ENCODE measurements around the gene CRNKL1. TPM values are rescaled to one million over a fixed set of nuclear protein-coding genes. Genes with fewer than 3 reads are reported as not detected.

Gene CRNKL1
- polyA plus RNA-seq, 1 experiment, result 7.8 TPM

DNA sequence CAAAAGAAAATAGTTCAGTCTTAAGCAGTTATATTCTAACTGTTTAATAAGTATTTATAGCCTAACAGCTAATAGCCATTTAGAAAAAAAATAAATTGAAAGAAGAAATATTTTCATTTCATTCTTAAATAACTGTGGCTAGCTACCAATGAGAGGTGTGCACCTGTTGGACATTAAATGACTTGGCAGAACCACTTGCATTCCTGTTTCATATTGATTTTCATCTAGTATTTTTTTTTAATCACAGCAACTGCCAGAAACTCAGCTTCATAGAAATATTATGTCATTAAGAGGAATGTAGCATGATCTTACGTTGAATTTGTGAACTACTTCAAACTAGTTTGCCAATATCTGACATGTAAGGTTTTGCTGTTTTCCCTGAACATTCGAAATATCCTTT lies 25.0 kb downstream of the CRNKL1 start:
- Histone ChIP-seq H3K36me3 (ENCODE audit: control insufficient read depth, insufficient read depth, low read length) (peaks cover 2% of the 10 kb centered on the region), H3K27me3 (ENCODE audit: control insufficient read depth, insufficient read depth, low read length) (no peaks in the 10 kb centered on the region), H3K4me3 (ENCODE audit: low read depth, low read length) (no peak overlapping the region)
- TF ChIP-seq CTCF (IDR thresholded peaks at IDR 0.05; ENCODE audit: insufficient read depth, low read depth, low read length), result no peak
- POLR2A ChIA-PET, result no interaction called here
- no peak for DNase-seq (ENCODE audit: low read depth)
- CTCF ChIA-PET, result interaction anchor here (0.7 to 2.1 kb wide), 2 partner anchors 11 to 260 kb away, joined by 5 to 8 read pairs; partner anchors contain the start of gene NAA20

- ChIA-PET POLR2A (interaction anchor here (0.6 kb wide), 1 partner anchor 249 kb away, joined by 3 read pairs; no protein-coding TSS in a partner anchor), CTCF (no interaction called here)
- Histone ChIP-seq H3K36me3 (ENCODE audit: control insufficient read depth, insufficient read depth, low read length) (no peaks in the 10 kb centered on the region; the same call in 1 of the 2 replicates), H3K4me3 (ENCODE audit: low read depth, low read length) (no peak overlapping the region), H3K27me3 (ENCODE audit: control insufficient read depth, insufficient read depth, low read length) (no peaks in the 10 kb centered on the region)
- no peak for TF ChIP-seq CTCF (IDR thresholded peaks at IDR 0.05; ENCODE audit: insufficient read depth, low read depth, low read length)
- no peak for DNase-seq (ENCODE audit: low read depth)
These were observed 27.3 kb downstream of the CRNKL1 start for GRCh38 chr20:20024942-20025341.

- no peaks in the 10 kb centered on the region for H3K27me3 ChIP-seq (ENCODE audit: control insufficient read depth, insufficient read depth, low read length)
- CTCF ChIA-PET, result no interaction called here
- TF ChIP-seq CTCF (IDR thresholded peaks at IDR 0.05; ENCODE audit: insufficient read depth, low read depth, low read length), result no peak
- H3K4me3 ChIP-seq (ENCODE audit: low read depth, low read length), result no peak overlapping the region
- no peak for DNase-seq (ENCODE audit: low read depth)
- POLR2A ChIA-PET, result no interaction called here
- no peaks in the 10 kb centered on the region; the same call in 1 of the 2 replicates for H3K36me3 ChIP-seq (ENCODE audit: control insufficient read depth, insufficient read depth, low read length)
These were observed 28.9 kb downstream of the CRNKL1 start for GRCh38 chr20:20023395-20023794.

GRCh38 chr20:20022498-20022897 lies 29.8 kb downstream of the CRNKL1 start:
- no peak for DNase-seq (ENCODE audit: low read depth)
- Histone ChIP-seq H3K36me3 (ENCODE audit: control insufficient read depth, insufficient read depth, low read length) (no peaks in the 10 kb centered on the region; the same call in 1 of the 2 replicates), H3K4me3 (ENCODE audit: low read depth, low read length) (no peak overlapping the region), H3K27me3 (ENCODE audit: control insufficient read depth, insufficient read depth, low read length) (no peaks in the 10 kb centered on the region)
- ChIA-PET CTCF (no interaction called here), POLR2A (no interaction called here)
- TF ChIP-seq CTCF (IDR thresholded peaks at IDR 0.05; ENCODE audit: insufficient read depth, low read depth, low read length), result no peak

GRCh38 chr20:20021835-20022234 lies 30.4 kb downstream of the CRNKL1 start:
- TF ChIP-seq CTCF (IDR thresholded peaks at IDR 0.05; ENCODE audit: insufficient read depth, low read depth, low read length), result no peak
- H3K36me3 ChIP-seq (ENCODE audit: control insufficient read depth, insufficient read depth, low read length), result no peaks in the 10 kb centered on the region; the same call in 1 of the 2 replicates
- H3K4me3 ChIP-seq (ENCODE audit: low read depth, low read length), result no peak overlapping the region
- no peaks in the 10 kb centered on the region for H3K27me3 ChIP-seq (ENCODE audit: control insufficient read depth, insufficient read depth, low read length)
- no peak for DNase-seq (ENCODE audit: low read depth)
- ChIA-PET CTCF (no interaction called here), POLR2A (no interaction called here)

Data from BJ (cell line).